ENCODE results near the gene CLDN20.
"Not testable (repeated sequence)": the region's sequence is repeated elsewhere in the genome, so short reads cannot be mapped to it uniquely, and the experiment has no call there.

Gene CLDN20

GRCh38 chr6:155309150-155309549 lies 45.3 kb downstream of the CLDN20 start:
- in situ Hi-C loops (cut with HindIII; ENCODE audit: low sequenced_read_pairs) = no loop called here

- in situ Hi-C loops (cut with HindIII; ENCODE audit: low sequenced_read_pairs) = no loop called here
These were observed 46.8 kb downstream of the CLDN20 start for GRCh38 chr6:155310596-155310995.

GRCh38 chr6:155311086-155311485 lies 47.3 kb downstream of the CLDN20 start:
- in situ Hi-C loops (cut with HindIII; ENCODE audit: low sequenced_read_pairs) = no loop called here

GRCh38 chr6:155311583-155311982 lies 47.8 kb downstream of the CLDN20 start:
- in situ Hi-C loops (cut with HindIII; ENCODE audit: low sequenced_read_pairs) = no loop called here

- in situ Hi-C loops (cut with HindIII; ENCODE audit: low sequenced_read_pairs) = not testable (repeated sequence)
These were observed 49.1 kb downstream of the CLDN20 start for GRCh38 chr6:155312950-155313349.

GRCh38 chr6:155313602-155314091 lies 49.8 kb downstream of the CLDN20 start:
- in situ Hi-C loops (cut with HindIII; ENCODE audit: low sequenced_read_pairs) = no loop called here

- in situ Hi-C loops (cut with HindIII; ENCODE audit: low sequenced_read_pairs) = no loop called here
These were observed 50.4 kb downstream of the CLDN20 start, which contains the start of gene TFB1M for GRCh38 chr6:155314092-155314772. Gene TFB1M (minus strand): TSS chr6:155314484. CDS start chr6:155314428, 56 bp downstream.

- in situ Hi-C loops (cut with HindIII; ENCODE audit: low sequenced_read_pairs) = no loop called here
These were observed 51.1 kb downstream of the CLDN20 start for GRCh38 chr6:155314773-155315515.

- in situ Hi-C loops (cut with HindIII; ENCODE audit: low sequenced_read_pairs) = no loop called here
These were observed 51.7 kb downstream of the CLDN20 start for GRCh38 chr6:155315516-155315871.

- in situ Hi-C loops (cut with HindIII; ENCODE audit: low sequenced_read_pairs) = no loop called here
These were observed 52.6 kb downstream of the CLDN20 start for GRCh38 chr6:155316419-155316818.

GRCh38 chr6:155317186-155317585 lies 53.4 kb downstream of the CLDN20 start:
- in situ Hi-C loops (cut with HindIII; ENCODE audit: low sequenced_read_pairs) = no loop called here

GRCh38 chr6:155319902-155320301 lies 56.1 kb downstream of the CLDN20 start:
- in situ Hi-C loops (cut with HindIII; ENCODE audit: low sequenced_read_pairs) = no loop called here

- in situ Hi-C loops (cut with HindIII; ENCODE audit: low sequenced_read_pairs) = no loop called here
These were observed 60.4 kb downstream of the CLDN20 start for GRCh38 chr6:155324172-155324571.

GRCh38 chr6:155324993-155325392 lies 61.2 kb downstream of the CLDN20 start:
- in situ Hi-C loops (cut with HindIII; ENCODE audit: low sequenced_read_pairs) = no loop called here

GRCh38 chr6:155325700-155326516 lies 62.1 kb downstream of the CLDN20 start:
- in situ Hi-C loops (cut with HindIII; ENCODE audit: low sequenced_read_pairs) = no loop called here

Data from DLD1 (cell line).